Measurements from ENCODE around the gene HBEGF. TPM values are rescaled to one million over a fixed set of nuclear protein-coding genes. Genes with fewer than 3 reads are reported as not detected.

HBEGF gene
- total RNA-seq, 1 experiment from 2014 or later, result 12.3 TPM

DNA sequence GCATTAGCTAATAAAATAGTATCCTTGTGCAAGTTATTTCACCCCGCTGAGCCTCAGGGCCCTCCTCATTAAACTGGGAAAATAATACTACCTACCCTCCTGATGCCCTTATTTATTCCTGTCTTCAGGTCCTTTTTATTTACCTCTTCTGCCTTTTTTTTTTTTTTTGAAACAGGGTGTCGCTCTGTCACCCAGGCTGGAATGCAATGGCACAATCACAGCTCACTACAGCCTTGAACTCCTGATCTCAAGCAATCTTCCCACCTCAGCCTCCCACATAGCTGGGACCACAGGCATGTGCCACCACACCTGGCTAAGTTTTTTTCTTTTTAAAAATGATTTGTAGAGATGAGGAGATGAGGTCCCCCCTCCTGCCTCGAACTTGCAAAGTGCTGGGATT is 20.9 kb downstream of the HBEGF start:
- no TSS peak for BruUV-seq (replicated peaks)
- Histone ChIP-seq H3K9me2 (ENCODE audit: insufficient read depth) (no peaks in the 10 kb centered on the region), H3K4me1 (ENCODE audit: control insufficient read depth in 1 of 2, insufficient read depth in 2 of 2, low read length in 2 of 2) (peaks cover 12 to 25% of the 10 kb centered on the region in 2 experiments), H3K9ac (ENCODE audit: low read length) (no peak overlapping the region), H3K4me2 (ENCODE audit: low read length) (no peak overlapping the region), H3K27me3 (ENCODE audit: insufficient read depth, low read length) (no peaks in the 10 kb centered on the region), H2AFZ (ENCODE audit: low read depth, low read length, poor library complexity, severe bottlenecking) (no peak overlapping the region), H3K27ac (ENCODE audit: low read depth, low read length) (no peak overlapping the region), H3K79me2 (ENCODE audit: insufficient read depth, low read length) (no peaks in the 10 kb centered on the region), H3K36me3 (ENCODE audit: control insufficient read depth in 1 of 2, insufficient read depth in 2 of 2, low read length in 2 of 2) (no peaks in the 10 kb centered on the region), H3K9me3 (ENCODE audit: control insufficient read depth in 1 of 2, insufficient read depth in 1 of 2, low read depth in 1 of 2, low read length in 2 of 2) (no peaks in the 10 kb centered on the region), H4K20me1 (ENCODE audit: insufficient read depth) (no peaks in the 10 kb centered on the region), H3K4me3 (replicated peaks in 1 of 2; ENCODE audit: low read depth in 1 of 2, low read length in 2 of 2) (no peak overlapping the region)
- ATAC-seq, result no peak
- intact Hi-C loops (cut with micrococcal nuclease), result no loop called here
- CTCF ChIA-PET, result no interaction called here
- TF ChIP-seq CEBPB (IDR thresholded peaks at IDR 0.05; ENCODE audit: low read depth), result no peak
- no peak for TF ChIP-seq TCF7L2 (IDR thresholded peaks at IDR 0.05; ENCODE audit: borderline replicate concordance, extremely low read depth, insufficient read depth, insufficient read length)
- TF ChIP-seq, protein P1, sequence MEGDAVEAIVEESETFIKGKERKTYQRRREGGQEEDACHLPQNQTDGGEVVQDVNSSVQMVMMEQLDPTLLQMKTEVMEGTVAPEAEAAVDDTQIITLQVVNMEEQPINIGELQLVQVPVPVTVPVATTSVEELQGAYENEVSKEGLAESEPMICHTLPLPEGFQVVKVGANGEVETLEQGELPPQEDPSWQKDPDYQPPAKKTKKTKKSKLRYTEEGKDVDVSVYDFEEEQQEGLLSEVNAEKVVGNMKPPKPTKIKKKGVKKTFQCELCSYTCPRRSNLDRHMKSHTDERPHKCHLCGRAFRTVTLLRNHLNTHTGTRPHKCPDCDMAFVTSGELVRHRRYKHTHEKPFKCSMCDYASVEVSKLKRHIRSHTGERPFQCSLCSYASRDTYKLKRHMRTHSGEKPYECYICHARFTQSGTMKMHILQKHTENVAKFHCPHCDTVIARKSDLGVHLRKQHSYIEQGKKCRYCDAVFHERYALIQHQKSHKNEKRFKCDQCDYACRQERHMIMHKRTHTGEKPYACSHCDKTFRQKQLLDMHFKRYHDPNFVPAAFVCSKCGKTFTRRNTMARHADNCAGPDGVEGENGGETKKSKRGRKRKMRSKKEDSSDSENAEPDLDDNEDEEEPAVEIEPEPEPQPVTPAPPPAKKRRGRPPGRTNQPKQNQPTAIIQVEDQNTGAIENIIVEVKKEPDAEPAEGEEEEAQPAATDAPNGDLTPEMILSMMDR (IDR thresholded peaks at IDR 0.05 in 2 of 3, conservative IDR thresholded peaks at IDR 0.05 in 1 of 3; ENCODE audit: borderline replicate concordance in 1 of 3, insufficient read depth in 1 of 3, low read depth in 2 of 3, low read length in 2 of 3), result no peak
- TF ChIP-seq CBX3 (IDR thresholded peaks at IDR 0.05; ENCODE audit: low read depth), result no peak
- RAD21 ChIA-PET (ENCODE audit: low non-redundant PET in 1 of 2, low total read pairs in 2 of 2, uncharacterized antibody in 2 of 2, unreplicated experiment in 2 of 2), result no interaction called here
- POLR2A ChIA-PET, result no interaction called here
- no peak for DNase-seq (ENCODE audit: low read depth, low spot score)

DNA sequence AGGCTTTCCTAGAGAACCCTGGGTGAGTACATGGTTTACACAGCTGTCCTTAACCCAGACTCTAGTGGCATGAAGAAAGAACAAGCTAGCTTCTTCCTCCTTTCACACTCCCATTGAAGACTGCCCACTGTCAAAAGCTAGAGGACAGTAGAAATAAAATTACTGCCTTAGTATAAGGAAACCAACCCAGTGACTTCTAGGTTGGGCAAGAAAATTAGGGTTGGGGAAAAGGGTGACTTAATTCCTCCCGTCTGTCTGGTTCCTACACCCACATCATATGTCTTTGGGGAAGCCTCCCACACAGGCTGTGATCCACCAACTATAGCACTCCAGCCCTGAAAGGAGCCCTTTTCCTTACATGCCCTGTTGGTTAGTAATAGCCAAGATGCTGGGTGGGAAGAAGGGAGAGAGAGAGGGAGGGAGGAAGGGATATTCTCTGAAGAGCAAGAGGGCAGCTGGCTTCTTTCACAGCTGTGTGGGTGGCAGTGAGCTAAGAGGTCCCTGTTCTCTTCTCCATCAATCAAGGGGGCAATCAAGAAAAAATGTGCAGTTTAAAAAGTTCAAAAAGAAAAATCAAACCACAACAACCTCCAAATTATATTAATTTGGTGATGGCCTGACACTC is 21.7 kb downstream of the HBEGF start:
- Histone ChIP-seq H3K9ac (ENCODE audit: low read length) (no peak overlapping the region), H3K27ac (ENCODE audit: low read depth, low read length) (no peak overlapping the region), H3K36me3 (ENCODE audit: control insufficient read depth in 1 of 2, insufficient read depth in 2 of 2, low read length in 2 of 2) (no peaks in the 10 kb centered on the region), H3K79me2 (ENCODE audit: insufficient read depth, low read length) (no peaks in the 10 kb centered on the region), H3K9me2 (ENCODE audit: insufficient read depth) (no peaks in the 10 kb centered on the region), H3K9me3 (ENCODE audit: control insufficient read depth in 1 of 2, insufficient read depth in 1 of 2, low read depth in 1 of 2, low read length in 2 of 2) (no peaks in the 10 kb centered on the region), H3K4me2 (ENCODE audit: low read length) (0 out of 2 replicates have a peak overlapping the region, but pooled peaks have one; percentile 58), H4K20me1 (ENCODE audit: insufficient read depth) (no peaks in the 10 kb centered on the region), H2AFZ (ENCODE audit: low read depth, low read length, poor library complexity, severe bottlenecking) (no peak overlapping the region), H3K27me3 (ENCODE audit: insufficient read depth, low read length) (no peaks in the 10 kb centered on the region), H3K4me1 (ENCODE audit: control insufficient read depth in 1 of 2, insufficient read depth in 2 of 2, low read length in 2 of 2) (peaks cover 12 to 25% of the 10 kb centered on the region in 2 experiments), H3K4me3 (replicated peaks in 1 of 2; ENCODE audit: low read depth in 1 of 2, low read length in 2 of 2) (no peak overlapping the region)
- ChIA-PET RAD21 (ENCODE audit: low non-redundant PET in 1 of 2, low total read pairs in 2 of 2, uncharacterized antibody in 2 of 2, unreplicated experiment in 2 of 2) (no interaction called here), CTCF (interaction anchor here (1.0 kb wide), 1 partner anchor 85 kb away, joined by 3 read pairs; no protein-coding TSS in a partner anchor), POLR2A (no interaction called here)
- no peak for ATAC-seq
- DNase-seq (ENCODE audit: low read depth, low spot score), result no peak
- no TSS peak for BruUV-seq (replicated peaks)
- intact Hi-C loops (cut with micrococcal nuclease), result no loop called here
- no peak for TF ChIP-seq CEBPB (IDR thresholded peaks at IDR 0.05; ENCODE audit: low read depth)
- TF ChIP-seq, protein P1 (IDR thresholded peaks at IDR 0.05 in 2 of 3, conservative IDR thresholded peaks at IDR 0.05 in 1 of 3; ENCODE audit: borderline replicate concordance in 1 of 3, insufficient read depth in 1 of 3, low read depth in 2 of 3, low read length in 2 of 3), result no peak
- no peak for TF ChIP-seq POLR2AphosphoS5 (IDR thresholded peaks at IDR 0.05; ENCODE audit: low read depth, low read length)
- no peak for TF ChIP-seq JUND (IDR thresholded peaks at IDR 0.05)
- no peak for TF ChIP-seq ELF1 (IDR thresholded peaks at IDR 0.05; ENCODE audit: borderline replicate concordance, low read depth)
- no peak for TF ChIP-seq EZH2phosphoT487 (IDR thresholded peaks at IDR 0.05; ENCODE audit: borderline replicate concordance)
- TF ChIP-seq EGR1 (IDR thresholded peaks at IDR 0.05; ENCODE audit: low read depth), result no peak
- TF ChIP-seq ZFX (IDR thresholded peaks at IDR 0.05), result no peak
- no peak for TF ChIP-seq FOSL1 (IDR thresholded peaks at IDR 0.05; ENCODE audit: low read depth)
- TF ChIP-seq CBX3 (IDR thresholded peaks at IDR 0.05; ENCODE audit: low read depth), result no peak
- TF ChIP-seq, protein P2, sequence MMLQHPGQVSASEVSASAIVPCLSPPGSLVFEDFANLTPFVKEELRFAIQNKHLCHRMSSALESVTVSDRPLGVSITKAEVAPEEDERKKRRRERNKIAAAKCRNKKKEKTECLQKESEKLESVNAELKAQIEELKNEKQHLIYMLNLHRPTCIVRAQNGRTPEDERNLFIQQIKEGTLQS (IDR thresholded peaks at IDR 0.05), result no peak
